Stimulated activated CD4-positive, alpha-beta T cell treated with anti-CD3 and anti-CD28 coated beads, Interleukin-15, amount 100 ng/mL, for 24 hours (primary cell): ENCODE results near the gene EEF1A2.

Experiments used
- DNase-seq: peaks from one replicate; pipeline ENCODE4 v3.0.0-alpha.2; 2020

EEF1A2 gene

DNA sequence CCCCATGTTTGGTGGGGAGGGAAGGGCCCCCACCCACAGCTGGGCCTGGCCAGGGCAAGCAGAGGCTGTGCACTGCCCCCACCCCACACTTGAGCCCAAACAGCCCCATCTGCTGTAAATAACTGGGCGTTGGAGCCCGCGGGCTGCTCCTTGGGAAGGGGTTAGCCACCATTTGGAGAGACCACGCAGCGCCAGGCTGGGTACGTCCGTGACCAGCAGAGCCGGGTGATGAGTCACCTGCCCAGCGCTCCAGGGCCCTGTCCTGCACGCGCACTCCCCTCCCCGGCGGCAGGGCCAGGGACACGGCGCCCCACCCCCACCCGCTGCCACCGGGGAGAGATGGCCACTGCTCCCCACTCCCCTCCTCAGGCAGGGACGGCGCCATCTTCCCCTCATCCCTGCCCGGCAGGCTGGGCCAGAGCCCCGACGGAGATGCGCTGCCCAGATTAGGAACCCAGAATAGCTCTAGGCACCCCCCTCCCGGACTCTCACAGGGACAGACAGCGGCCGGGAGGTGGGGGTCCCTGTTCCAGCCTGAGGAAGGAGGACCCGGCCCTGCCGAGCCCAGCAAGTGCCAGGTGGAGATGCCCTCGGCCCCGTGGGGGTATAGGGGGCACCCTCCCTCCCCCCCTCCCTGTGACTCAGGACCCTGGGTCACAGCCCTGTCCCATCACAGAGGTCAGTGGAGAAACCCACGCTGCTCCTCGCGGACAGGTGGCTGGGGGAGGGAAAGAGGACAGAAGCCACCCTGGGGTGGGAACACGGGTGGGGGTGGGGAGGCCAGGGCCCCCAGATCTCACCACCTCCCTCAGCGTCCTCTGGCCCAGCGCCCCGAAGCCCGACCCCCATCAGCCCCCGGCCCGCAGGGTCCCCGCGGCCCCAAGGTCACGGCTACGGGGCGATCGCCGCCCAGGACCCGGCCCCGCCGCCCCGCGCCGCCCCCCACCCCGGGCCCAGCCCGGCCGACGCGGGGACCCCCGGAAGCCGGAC, 642 bp downstream of the EEF1A2 start:
- no peak for DNase-seq

DNA sequence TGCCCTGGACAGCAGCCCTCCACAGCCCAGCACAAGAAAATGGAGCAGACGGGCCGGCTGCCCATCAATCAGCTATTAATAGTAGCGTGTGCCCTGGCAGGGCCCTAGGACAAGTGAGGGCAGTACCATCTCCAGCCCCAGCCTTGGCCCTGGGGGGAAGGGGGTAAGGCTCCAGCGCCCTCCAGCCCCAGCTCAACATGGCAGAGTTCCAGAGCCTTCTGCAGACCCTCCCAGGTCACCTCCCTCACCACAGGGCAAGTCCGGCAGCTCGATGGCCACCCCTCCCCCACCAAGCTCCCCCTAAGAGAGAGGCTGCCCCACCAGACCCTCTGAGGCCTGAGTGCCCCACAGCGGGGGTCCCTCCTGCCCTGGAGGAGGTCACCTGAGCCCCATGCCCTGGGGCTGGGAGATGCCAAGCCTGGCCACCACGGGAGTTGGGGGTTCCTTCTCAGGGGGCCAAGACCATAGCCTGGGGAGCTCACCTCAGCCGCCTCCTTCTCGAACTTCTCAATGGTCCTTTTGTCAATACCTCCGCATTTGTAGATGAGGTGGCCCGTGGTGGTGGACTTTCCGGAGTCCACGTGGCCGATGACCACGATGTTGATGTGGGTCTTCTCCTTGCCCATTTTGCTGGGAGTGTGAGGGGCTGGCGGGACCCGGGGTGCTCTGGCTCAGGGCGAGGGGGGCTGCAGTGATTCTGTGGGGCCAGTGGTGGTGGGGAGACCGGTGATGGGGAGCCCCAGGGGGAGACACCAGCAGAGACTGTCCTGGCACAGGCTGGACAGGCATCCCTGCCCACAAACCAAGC, 1.5 kb downstream of the EEF1A2 start:
- DNase-seq, result no peak

DNA sequence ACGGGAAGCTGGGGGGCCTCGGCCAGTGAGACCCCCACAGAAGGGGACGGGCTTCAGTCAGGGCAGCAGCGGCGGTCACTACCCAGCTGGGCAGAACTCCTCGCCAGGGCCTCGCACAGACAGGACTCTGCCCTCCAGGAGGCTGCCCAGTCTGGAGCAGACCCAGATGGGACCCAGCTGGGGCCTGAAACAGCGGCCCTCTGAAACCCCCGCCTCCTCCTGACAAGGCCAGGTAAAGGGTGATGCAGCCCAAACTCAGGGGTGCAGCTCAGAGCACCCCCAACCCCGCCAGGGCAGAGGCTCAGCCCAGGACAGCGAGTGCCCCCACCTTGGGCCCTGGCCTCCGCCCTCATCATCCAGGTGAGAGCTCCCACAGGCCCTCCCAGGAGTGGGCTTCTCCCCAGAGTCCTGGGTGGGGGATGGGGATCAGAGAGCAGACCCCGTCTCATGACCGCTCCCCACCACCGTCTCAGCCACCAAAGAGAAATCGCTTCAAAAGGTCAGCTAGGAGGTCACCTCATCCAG, 2.2 kb downstream of the EEF1A2 start:
- DNase-seq, result no peak

DNA sequence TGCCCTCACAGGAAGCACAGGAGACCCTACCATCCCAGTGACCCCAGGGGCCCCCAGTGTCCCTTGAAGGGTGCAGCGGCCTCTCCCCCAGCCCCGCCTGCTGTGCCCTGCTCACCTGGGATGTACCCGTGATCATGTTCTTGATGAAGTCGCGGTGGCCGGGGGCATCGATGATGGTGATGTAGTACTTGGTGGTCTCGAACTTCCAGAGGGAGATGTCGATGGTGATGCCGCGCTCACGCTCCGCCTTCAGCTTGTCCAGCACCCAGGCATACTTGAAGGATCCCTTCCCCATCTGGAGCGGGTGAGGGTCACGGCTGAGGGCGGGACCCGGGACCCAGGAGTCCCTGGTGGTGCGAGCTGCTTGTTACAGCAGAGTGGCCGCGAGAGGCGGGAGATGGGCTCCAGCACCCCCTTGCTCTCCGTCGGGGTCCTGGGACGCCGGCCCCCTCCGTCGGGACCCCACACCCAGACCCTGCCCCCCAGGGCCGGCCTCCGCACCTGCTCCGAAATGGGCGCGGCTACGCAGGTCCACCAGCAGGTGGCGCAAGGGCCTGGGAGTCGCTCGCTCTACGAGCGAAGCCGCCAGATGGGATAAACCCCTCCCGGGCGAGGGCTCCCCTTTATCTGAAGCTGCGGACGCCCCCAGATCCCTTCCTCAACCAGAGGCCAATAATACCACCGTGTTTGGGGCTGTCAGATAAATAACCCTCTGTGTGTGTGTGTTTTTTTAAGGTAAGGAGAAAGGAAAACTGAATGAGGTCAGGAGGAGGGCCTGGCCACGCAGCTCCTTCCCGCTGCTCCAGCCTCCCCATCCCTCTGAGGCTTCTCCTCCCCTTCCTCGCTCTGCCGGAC, 2.9 kb downstream of the EEF1A2 start:
- DNase-seq, result peak; percentile 85

DNA sequence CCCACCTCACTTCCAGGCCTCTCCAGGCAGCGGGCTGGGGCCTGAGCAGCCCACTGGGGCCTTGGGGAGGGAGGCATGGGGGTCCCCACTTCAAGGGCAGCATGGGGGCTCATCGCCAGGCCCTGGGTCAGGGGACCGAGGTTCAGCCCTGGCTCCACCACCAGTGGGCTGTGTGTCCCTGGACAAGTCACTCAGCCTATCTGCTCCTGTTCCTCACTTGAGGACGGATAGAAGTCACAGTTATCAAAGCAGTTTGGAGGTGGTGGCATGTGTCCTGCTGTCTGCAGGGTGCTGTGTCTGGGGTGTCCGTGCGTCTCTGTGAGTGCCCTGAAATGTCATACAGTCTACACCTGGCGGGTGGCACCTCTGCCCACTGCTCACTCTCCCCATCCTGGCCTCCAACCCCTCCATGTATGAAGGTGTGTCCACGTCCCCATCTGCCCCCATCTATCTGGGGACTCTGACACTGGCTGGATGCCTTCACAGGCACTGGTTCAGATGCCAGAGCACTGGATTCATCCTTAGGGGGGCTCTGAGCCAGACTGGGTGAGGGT, 3.6 kb downstream of the EEF1A2 start:
- DNase-seq, result no peak

DNA sequence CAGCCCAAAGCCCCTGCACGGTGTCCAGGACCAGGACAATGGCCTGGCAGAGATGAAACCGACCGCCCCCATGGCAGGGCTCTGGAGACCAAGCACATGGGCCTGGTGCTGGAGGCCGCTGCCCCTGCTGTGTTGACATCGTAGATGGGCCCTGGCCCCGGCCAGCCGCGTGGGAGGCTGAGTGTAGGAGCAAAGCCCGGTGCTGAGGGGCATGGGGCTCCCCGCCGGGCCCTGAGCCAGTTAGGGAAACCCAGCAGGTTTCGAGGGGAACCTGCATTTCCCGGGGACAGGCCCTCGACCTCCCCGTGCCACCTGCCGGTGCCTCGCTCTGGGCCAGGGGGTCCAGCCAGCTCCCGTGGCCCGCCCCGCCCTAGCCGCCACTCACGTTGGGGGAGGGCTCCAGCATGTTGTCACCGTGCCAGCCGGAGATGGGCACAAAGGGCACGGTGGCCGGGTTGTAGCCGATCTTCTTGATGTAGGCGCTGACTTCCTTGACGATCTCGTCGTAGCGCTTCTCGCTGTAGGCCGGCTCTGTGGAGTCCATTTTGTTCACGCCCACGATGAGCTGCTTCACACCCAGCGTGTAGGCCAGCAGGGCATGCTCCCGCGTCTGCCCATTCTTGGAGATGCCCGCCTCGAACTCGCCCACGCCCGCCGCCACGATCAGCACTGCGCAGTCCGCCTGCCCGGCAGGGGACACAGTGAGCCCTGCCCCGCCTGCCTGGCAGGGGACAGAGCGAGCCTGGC, 4.3 kb downstream of the EEF1A2 start:
- DNase-seq, result no peak

DNA sequence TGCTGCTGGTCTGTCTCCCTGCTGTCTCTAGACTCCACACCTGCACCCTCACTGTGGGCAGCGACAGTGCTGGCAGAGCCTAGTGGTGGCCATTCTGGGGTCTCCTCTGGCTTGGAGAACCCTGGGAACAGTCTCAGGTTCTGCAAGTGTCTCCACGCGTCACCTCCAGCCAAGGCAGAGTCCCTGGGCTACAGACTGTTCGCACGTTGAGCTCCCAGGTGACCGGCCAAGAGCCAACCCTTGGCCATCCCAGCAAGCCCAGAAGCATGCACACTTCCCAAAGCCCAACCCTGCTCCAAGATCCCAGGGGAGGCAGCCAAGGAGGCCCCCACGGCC, 4.8 kb downstream of the EEF1A2 start:
- DNase-seq, result no peak

DNA sequence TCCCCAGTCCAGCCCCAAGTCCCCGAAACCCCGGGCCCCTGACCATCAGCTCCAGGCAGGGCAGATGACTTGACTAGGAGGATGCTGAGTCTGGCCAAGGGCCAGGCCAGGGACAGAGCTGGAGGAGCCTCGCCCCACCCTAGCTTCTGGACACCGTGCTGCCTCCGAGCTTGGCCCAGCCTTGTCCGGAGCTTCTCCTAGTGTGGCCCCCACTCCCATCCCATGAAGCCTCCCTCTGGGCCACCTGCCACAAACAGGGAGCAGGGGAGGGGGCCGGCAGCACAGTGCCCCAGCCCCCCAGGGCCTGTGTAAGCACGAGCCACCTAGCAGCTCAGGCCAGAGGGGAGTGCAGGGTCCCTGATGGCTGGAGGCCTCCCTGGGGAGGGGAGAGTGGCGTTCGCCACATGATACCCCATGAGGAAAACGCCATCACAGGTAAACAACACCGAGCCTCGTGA, 5.3 kb downstream of the EEF1A2 start:
- DNase-seq, result no peak

DNA sequence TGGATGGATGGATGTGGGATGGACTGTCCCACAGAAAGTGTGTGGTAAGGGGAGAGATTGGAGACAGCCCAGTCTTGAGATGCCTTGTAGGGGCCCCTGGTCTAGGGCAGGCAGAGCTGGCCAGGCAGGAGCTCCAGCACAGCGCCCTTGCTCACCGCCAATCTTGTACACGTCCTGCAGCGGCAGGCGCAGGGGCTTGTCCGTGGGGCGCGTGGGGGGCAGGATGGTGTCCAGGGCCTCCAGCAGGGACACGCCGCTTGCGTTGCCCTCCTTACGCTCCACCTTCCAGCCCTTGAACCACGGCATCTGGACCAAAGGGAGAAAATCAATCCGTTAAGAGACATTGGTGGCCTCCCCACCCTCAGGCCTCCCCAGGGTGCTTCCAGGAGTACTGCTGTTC, 5.9 kb downstream of the EEF1A2 start:
- DNase-seq, result no peak

DNA sequence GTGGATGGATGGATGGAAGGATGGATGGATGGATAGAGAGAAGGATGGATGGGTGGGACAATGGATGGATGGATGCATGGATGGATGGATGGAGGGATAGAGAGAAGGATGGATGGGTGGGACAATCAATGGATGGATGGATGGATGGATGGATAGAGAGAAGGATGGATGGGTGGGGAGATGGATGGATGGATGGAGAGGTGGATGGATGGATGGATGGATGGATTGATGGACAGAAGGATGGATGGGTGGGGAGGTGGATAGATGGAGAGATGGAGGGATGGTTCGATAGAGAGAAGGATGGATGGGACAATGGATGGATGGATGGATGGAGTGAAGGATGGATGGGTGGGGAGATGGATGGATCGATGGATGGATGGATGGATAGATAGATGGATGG, 6.4 kb downstream of the EEF1A2 start:
- no peak for DNase-seq

DNA sequence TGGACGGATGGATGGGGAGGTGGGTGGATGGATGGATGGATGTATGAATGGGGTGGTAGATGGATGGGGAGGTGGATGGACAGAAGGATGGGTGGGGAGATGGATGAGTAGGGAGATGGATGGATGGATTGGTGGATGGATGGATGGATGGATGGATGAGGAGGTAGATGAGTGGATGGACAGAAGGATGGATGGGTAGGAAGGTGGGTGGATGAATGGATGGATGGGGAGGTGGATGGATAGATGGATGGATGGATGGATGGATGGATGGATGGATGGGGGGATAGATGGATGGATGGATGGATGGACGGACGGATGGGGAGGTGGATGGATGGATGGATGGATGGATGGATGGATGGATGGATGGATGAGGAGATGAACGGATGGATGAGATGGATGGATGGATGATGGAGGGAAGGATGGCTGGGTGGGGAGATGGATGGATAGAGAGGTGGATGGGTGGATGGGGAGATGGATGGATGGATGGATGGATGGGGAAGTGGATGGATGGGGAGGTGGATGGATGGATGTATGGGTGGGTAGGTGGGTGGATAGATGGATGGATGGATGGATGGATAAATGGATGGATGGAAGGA, 7.2 kb downstream of the EEF1A2 start:
- DNase-seq, result no peak

DNA sequence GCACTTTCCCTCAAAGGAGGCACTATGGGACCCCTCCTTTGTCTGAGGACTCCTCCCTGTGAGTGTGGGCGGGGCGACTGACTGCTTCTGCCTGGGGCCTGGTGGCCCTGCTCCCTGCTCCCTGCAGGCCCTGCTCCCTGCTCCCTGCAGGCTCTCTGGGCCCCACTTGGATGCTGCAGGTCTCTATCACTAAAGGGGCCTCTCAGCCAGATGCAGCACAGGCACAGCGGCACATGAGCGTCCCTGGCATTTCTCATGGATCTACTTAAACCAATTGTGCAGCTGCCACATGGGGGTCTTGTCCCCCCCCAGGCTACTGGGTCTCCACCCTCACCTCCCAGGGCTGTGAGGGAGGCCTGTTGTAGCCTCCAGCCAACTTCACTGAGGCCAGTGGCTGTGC, 7.8 kb downstream of the EEF1A2 start:
- DNase-seq, result no peak

DNA sequence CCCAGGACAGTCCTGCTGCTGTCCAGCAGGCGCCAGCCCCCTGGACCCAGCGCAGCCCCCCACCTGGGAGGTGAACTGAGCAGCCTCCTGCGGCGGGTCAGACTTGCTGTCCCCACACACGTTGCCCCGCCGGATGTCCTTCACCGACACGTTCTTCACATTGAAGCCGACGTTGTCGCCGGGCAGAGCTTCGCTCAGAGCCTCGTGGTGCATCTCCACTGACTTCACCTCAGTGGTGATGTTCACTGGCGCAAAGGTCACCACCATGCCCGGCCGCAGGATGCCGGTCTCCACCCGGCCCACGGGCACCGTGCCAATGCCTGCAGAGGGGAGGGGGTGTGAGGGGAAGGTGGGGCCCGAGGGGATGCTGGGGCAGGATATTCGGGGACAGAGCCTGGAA, 8.5 kb downstream of the EEF1A2 start:
- no peak for DNase-seq

DNA sequence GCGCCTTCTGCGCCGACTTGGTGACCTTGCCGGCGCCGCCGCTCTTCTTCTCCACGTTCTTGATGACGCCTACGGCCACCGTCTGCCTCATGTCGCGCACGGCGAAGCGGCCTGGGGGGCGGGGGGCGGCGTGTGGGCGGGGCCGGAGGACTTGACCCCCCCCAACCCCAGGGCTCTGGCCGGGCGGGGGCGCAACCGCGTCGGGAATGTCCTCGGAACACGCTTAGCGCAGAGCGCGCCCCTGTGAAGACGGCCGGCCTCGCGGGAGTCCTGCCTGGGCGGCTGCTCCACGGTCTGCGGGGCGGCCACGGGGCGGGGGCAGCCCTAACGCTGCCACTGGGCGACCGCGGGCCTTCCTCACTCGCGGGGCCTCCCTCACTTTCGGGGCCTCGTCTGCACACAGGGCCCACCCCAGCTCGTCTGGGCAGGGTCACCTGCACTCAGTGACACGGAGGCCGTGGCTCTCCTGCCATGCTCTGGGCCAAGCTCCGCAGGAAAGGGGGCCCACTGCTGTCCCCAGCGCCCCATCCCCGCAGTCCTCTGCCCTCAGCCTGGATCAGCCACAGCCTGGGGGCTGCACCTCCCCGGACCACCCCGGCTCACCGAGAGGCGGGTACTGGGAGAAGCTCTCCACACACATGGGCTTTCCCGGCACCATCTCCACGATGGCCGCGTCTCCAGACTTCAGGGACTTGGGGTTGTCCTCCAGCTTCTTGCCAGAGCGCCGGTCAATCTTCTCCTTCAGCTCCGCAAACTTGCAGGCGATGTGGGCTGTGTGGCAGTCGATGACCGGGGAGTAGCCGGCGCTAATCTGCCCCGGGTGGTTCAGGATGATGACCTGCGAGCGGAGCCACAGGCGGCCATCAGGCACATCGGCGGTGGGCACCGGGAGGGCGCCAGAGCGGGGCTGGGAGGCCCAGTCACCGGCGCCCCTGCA, 10.3 kb downstream of the EEF1A2 start:
- DNase-seq, result no peak

DNA sequence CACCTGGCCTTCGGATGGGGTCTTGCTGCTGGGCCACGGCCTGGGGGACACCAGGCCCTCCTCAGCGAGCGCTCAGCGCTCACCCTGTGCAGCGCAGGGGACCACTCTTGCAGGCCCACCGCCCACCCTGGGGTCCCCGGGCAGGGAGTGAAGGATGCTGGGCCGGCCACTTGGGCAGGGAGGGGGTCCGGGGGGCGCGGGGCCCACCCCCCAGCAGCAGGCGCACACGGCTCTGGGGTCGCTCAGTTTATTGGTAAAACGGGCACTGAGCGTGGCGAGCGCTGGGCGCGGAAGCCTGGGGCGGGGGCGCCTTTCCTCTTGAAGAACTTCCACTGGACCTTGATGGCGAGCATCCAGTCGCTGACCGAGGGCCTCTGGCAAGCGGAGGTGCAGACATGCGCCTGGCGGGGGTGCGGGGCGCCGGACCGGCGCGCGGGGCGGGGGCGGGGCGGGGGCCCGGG, 11.1 kb downstream of the EEF1A2 start:
- DNase-seq, result no peak

DNA sequence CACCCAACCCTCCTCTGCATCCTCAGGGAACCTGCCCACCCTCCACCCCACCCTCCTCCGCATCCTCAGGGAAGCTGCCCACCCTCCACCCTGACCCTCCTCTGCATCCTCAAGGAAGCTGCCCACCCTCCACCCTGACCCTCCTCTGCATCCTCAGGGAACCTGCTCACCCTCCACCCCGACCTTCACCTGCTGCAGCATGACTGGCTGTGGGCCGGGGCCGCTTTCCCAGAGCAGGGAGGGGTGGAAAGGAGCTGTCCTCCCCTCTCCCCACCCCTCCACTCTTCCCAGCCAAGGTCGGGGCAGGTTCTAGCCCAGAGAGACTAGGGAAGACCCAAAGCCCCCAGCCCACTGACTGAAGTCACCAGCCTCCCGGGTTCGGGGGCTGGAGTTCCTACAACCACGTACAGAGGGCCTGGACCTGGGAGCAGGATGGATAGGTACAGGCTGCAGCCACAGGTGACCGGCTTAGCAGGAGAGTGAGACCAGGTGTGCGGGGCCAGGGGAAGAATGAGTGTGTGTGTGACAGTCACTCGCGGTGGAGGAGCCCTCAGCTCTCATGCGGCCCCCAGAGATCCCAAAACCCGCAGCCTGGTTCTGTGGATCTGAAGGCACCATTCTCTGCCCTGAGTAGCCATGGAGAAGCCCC, 11.6 kb downstream of the EEF1A2 start:
- DNase-seq, result no peak

DNA sequence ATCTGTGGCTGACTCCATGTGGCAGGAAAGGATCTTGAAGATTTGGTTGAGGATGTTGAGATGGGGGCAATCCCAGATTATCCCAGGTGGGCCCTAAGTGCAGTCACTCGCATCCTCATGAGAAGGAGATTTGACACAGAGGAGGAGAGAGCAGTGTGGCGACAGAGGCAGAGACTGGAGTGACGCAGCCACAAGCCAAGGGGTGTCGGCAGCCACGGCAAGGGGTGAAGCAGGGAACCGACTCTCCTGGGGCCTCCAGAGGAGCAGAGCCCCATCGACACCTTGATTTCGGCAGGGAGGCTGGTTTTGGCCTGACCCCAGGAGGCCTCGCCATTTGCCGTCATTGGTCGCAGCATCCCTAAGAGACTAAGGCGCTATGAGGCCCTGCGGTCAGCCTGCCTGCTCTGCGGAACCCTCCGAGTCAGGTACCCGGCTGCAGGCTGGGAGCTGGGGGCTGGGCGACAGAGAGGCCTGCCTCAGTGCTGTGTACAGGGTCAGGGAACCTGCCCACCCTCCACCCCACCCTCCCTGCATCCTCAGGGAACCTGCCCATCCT, 12.5 kb downstream of the EEF1A2 start:
- no peak for DNase-seq

DNA sequence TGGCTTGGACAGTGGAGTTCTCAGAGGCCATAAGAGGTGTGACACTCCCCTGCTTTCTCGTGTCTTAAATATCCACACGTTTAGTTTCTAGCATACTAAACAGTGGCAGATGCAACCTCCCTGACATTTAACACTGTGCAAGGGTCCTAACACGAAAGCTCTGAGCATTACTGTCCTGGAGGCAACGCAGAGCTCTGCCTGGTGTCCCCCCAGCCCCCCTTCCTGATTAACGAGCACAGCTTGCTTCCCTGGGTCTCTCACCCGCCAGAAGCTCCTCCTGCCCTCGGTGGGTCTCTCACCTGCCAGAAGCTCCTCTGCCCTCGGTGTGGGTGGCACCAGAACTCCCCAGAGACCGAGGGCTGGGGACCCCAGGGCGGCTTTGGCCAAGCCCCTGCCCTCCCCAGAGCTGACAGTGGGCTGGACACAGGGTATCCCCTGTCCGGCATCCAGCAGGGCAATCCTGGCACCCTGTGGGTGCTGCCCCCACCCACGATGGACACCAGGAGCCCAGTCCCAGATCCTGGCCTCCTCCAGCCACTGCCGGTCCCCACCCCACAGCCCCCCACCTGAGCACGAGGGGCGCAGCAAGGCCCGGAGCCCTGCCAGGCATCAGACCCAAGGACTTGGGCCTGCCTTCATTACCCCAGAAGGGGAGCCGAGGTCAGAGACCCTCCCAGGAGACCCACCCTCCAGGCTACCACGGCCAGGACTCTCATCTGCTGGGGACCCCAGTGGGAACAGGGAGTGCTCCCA, 14.1 kb downstream of the EEF1A2 start:
- no peak for DNase-seq
